Measurements from ENCODE around the gene AGBL4. TPM values are rescaled to one million over a fixed set of nuclear protein-coding genes. Genes with fewer than 3 reads are reported as not detected.

Gene AGBL4
- total RNA-seq, 2 experiments from 2014 or later, result not detected

DNA sequence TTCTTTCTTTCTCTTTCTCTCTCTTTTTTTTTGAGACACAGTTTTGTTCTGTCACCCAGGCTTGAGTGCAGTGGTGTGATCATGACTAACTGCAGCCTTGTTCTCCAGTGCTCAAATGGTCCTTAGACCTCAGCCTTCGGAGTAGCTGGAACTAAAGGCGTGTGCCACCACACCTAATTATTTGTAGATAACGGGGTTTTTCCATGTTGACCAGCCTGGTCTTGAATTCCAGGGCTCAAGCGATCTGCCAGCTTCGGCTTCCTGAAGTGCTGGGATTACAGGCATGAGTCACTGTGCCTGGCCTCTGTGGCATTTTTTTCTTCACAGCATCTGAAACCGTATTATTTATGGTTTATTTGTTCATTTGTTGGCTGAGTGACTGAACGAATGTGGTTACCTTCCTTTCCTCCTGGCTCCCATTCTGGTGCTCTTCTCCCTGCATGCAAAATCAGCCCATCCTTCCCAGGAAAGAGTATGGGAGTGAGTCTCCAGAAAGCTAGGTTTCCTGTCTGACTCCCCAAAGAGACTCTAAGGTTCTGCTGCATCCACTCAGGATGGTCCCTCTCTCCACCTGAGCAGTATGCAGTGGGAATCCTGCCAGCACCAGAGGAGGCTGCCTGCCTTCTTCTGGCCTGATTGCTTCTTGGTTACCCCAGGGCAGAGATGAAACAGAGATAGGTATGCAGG, 1092.1 kb downstream of the AGBL4 start:
- no peak overlapping the region for H3K27ac Mint-ChIP-seq
- no peaks in the 10 kb centered on the region for H3K36me3 Mint-ChIP-seq (ENCODE audit: low read depth)
- intact Hi-C loops (cut with micrococcal nuclease), result no loop called here
- no peak overlapping the region for H3K4me3 Mint-ChIP-seq
- peaks cover 8% of the 10 kb centered on the region for H3K27me3 Mint-ChIP-seq (ENCODE audit: low read depth)
- CTCF ChIA-PET, result interaction anchor here (0.7 kb wide), 1 partner anchor 301 kb away, joined by 3 read pairs; no protein-coding TSS in a partner anchor
- peaks cover 6% of the 10 kb centered on the region for H3K9me3 Mint-ChIP-seq
- no peak for DNase-seq
- no peaks in the 10 kb centered on the region for H3K4me1 Mint-ChIP-seq (ENCODE audit: low read depth)

- Mint-ChIP-seq H3K9me3 (peaks cover 6% of the 10 kb centered on the region), H3K4me3 (no peak overlapping the region), H3K27ac (no peak overlapping the region), H3K27me3 (ENCODE audit: low read depth) (peaks cover 8% of the 10 kb centered on the region), H3K4me1 (ENCODE audit: low read depth) (no peaks in the 10 kb centered on the region), H3K36me3 (ENCODE audit: low read depth) (no peaks in the 10 kb centered on the region)
- CTCF ChIA-PET, result no interaction called here
- DNase-seq, result no peak
- intact Hi-C loops (cut with micrococcal nuclease), result no loop called here
Observed at GRCh38 chr1:48930011-48930410, 1093.7 kb downstream of the AGBL4 start.

- intact Hi-C loops (cut with micrococcal nuclease), result no loop called here
- CTCF ChIA-PET, result no interaction called here
- Mint-ChIP-seq H3K4me3 (no peak overlapping the region), H3K9me3 (peaks cover 6% of the 10 kb centered on the region), H3K4me1 (ENCODE audit: low read depth) (no peaks in the 10 kb centered on the region), H3K27me3 (ENCODE audit: low read depth) (peaks cover 4% of the 10 kb centered on the region), H3K36me3 (ENCODE audit: low read depth) (no peaks in the 10 kb centered on the region), H3K27ac (no peak overlapping the region)
- DNase-seq, result no peak
Observed at GRCh38 chr1:48924099-48924498, 1099.7 kb downstream of the AGBL4 start.

DNA sequence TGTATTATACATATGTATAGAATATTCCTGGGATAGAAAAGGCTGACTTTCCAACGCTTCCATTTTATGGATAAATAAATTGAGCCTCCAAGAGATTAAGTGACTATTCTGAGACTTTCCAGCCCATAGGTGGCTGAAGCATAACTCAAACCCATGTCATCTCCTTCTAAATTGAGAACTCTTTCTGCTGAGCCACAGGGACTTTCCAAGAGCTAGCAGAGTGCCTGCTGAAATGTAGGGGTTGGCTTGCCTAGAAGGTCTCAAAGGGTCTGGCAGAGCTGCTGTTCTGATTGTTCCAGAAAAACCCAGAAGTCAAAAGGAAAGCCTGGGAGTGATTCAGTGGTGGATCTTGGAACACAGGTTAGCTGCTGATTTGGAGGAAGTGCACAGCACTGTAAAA, 1100.6 kb downstream of the AGBL4 start:
- Mint-ChIP-seq H3K27me3 (ENCODE audit: low read depth) (peaks cover 4% of the 10 kb centered on the region), H3K4me3 (no peak overlapping the region), H3K9me3 (peaks cover 6% of the 10 kb centered on the region), H3K4me1 (ENCODE audit: low read depth) (no peaks in the 10 kb centered on the region), H3K27ac (no peak overlapping the region), H3K36me3 (ENCODE audit: low read depth) (no peaks in the 10 kb centered on the region)
- intact Hi-C loops (cut with micrococcal nuclease), result no loop called here
- no peak for DNase-seq
- CTCF ChIA-PET, result no interaction called here

GRCh38 chr1:48920851-48921250, 1102.9 kb downstream of the AGBL4 start:
- Mint-ChIP-seq H3K9me3 (no peaks in the 10 kb centered on the region), H3K4me1 (ENCODE audit: low read depth) (no peaks in the 10 kb centered on the region), H3K27ac (no peak overlapping the region), H3K4me3 (no peak overlapping the region), H3K27me3 (ENCODE audit: low read depth) (peaks cover 5% of the 10 kb centered on the region), H3K36me3 (ENCODE audit: low read depth) (no peaks in the 10 kb centered on the region)
- intact Hi-C loops (cut with micrococcal nuclease), result no loop called here
- DNase-seq, result no peak
- CTCF ChIA-PET, result no interaction called here

DNA sequence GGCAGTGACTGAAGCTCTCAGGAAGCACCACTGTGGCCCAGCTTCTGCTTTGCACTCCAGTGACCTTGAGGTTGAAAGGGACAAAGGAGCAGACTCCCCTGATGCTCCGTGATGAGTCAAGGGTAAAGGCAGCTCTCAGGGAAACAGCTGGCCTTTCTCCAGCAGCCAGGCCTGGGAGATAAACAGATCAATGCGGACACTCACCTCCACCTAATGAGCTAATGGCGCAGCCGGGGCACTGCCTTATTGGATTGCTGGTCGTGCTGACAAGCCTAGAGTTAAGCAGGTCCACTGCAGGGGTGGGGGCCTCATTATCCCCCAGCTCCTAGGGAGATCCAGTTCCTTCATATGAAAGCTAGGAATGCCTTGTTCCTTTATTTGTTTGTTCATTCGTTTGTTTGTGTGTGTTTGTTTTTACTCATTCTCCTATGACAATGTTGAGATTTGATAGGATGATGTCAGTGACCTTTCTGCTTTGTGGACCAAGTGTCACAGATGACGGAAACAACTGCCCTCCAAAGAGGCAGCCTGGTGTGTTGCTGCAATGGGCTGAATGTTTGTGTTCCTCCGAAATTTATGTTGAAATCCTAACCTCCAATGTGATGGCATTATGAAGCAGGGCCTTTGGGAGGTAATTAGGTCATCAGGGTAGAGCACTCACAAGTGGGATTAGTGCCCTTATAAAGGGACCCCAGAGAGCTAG, 1105.7 kb downstream of the AGBL4 start:
- H3K9me3 Mint-ChIP-seq, result no peaks in the 10 kb centered on the region
- no peaks in the 10 kb centered on the region for H3K36me3 Mint-ChIP-seq (ENCODE audit: low read depth)
- no peak for DNase-seq
- H3K27ac Mint-ChIP-seq, result no peak overlapping the region
- H3K27me3 Mint-ChIP-seq (ENCODE audit: low read depth), result peaks cover 5% of the 10 kb centered on the region
- CTCF ChIA-PET, result interaction anchor here (1.1 kb wide), 1 partner anchor 47 kb away, joined by 5 read pairs; no protein-coding TSS in a partner anchor
- intact Hi-C loops (cut with micrococcal nuclease), result loop anchor here (2.0 kb wide), 1 partner anchor 1415 kb away; no protein-coding TSS in a partner anchor
- H3K4me3 Mint-ChIP-seq, result no peak overlapping the region
- no peaks in the 10 kb centered on the region for H3K4me1 Mint-ChIP-seq (ENCODE audit: low read depth)

DNA sequence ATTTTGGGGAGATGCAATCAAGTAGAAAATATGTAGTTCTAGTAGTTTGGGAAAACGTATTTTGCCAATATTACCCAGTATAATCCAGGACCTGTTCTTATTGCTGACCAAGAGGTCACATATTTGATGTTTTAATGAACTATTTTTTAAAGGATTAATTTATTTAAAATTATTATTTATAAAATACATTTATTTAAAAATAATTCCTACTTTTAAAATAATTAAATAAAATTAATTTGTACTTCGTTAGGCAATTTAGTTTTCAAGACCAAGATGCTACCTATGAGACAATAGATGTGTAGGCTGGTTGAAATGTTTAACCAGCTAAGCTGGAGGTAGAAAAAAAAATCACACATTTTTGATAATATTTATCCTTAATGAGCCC, 1106.7 kb downstream of the AGBL4 start:
- Mint-ChIP-seq H3K4me1 (ENCODE audit: low read depth) (no peaks in the 10 kb centered on the region), H3K27me3 (ENCODE audit: low read depth) (peaks cover 5% of the 10 kb centered on the region), H3K36me3 (ENCODE audit: low read depth) (no peaks in the 10 kb centered on the region), H3K9me3 (no peaks in the 10 kb centered on the region), H3K4me3 (no peak overlapping the region), H3K27ac (no peak overlapping the region)
- CTCF ChIA-PET, result no interaction called here
- intact Hi-C loops (cut with micrococcal nuclease), result loop anchor here (2.0 kb wide), 1 partner anchor 1416 kb away; no protein-coding TSS in a partner anchor
- DNase-seq, result no peak

DNA sequence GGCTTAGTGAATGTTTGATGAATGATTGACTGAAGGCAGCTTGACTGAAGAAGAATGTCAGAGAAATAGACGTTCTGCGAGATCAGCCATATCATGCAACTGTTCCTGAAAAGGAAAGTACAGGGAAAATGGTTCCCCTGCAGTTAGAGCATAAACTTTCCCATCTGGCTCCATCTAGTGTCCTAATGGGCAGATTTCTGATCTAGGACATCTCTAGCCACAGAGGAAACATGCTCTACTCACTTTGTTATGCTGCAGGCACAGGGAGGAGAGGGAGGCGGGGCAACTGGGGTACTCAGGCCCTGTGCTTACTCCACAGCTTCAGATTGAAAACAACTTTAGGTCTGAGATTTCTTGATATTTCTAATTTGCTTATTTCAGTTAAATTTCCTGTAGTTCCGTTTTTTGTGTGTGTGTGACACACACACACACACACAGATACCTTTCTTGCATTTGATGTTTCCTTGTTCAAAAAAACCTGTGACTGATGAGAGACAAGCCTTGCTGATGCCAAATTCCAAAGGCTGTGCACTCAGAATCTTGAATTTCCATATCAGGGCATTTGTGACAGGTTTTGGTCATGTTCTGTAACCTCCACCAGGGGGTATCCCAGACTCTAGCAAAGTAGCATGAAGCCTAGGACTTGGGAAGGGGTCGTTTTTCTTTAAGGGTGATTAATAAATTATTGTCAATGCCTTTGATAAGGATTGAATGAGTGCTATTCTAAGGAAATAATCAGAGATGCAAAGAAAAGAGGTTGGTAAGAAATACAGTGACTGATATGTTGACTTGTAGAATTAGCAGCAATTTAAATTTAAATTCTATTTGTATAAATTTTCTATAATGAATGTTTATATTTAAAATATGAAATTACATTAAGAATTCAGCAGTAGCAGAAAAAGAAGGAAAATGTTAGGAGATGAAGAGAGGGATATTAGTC, 1107.4 kb downstream of the AGBL4 start:
- DNase-seq, result no peak

GRCh38 chr1:48908606-48909005, 1115.1 kb downstream of the AGBL4 start:
- no peak overlapping the region for H3K4me3 Mint-ChIP-seq
- no peaks in the 10 kb centered on the region for H3K9me3 Mint-ChIP-seq
- no peaks in the 10 kb centered on the region for H3K4me1 Mint-ChIP-seq (ENCODE audit: low read depth)
- H3K27ac Mint-ChIP-seq, result no peak overlapping the region
- DNase-seq, result no peak
- intact Hi-C loops (cut with micrococcal nuclease), result no loop called here
- peaks cover 15% of the 10 kb centered on the region for H3K27me3 Mint-ChIP-seq (ENCODE audit: low read depth)
- CTCF ChIA-PET, result no interaction called here
- H3K36me3 Mint-ChIP-seq (ENCODE audit: low read depth), result no peaks in the 10 kb centered on the region

More for the DNA sequence above, 1107.4 kb downstream of the AGBL4 start:
- Mint-ChIP-seq H3K9me3 (no peaks in the 10 kb centered on the region), H3K27me3 (ENCODE audit: low read depth) (peaks cover 5% of the 10 kb centered on the region), H3K4me3 (no peak overlapping the region), H3K4me1 (ENCODE audit: low read depth) (no peaks in the 10 kb centered on the region), H3K27ac (no peak overlapping the region), H3K36me3 (ENCODE audit: low read depth) (no peaks in the 10 kb centered on the region)
- CTCF ChIA-PET, result no interaction called here
- intact Hi-C loops (cut with micrococcal nuclease), result loop anchor here (2.0 kb wide), 1 partner anchor 1416 kb away; no protein-coding TSS in a partner anchor

DNA sequence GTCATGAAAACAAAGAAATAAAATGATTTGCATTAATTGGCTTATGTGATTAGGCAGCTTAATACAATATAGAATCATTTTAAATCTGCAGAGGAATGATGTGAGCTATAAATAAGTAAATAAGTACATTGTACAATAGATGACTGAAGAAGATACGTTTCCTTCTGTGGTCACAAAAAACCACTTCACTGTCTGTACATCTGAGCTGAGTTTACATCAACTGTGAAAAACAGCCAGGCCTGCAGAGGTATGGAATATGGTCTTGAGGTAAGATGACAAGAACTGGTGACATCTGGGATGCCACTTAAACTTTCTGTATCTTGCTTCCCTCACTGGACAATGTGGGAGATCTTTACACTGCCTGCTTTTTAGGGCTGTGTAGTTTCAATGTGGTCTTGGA, 1117.0 kb downstream of the AGBL4 start:
- Mint-ChIP-seq H3K4me3 (no peak overlapping the region), H3K9me3 (no peaks in the 10 kb centered on the region), H3K27me3 (ENCODE audit: low read depth) (peaks cover 27% of the 10 kb centered on the region), H3K27ac (no peak overlapping the region), H3K4me1 (ENCODE audit: low read depth) (no peaks in the 10 kb centered on the region), H3K36me3 (ENCODE audit: low read depth) (no peaks in the 10 kb centered on the region)
- no peak for DNase-seq
- intact Hi-C loops (cut with micrococcal nuclease), result no loop called here
- CTCF ChIA-PET, result no interaction called here

DNA sequence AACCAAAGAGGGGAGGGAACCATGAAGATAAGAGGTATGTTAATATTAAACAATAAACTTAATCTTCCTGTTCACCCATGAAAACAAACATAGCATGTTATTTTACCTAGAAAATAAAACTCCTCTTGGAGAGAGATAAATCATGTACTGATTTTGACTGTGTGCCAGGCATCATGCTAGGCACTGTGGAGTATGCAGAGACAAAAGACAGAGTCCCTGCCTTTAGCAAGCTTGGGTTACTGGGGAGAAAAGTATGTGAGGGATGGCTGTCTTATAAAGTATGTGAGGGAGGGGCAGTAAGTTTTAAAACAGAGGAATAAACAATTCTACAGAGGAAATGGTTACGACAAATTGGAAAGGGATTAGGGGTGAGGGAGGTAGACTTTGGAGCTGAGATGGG, 1117.6 kb downstream of the AGBL4 start:
- CTCF ChIA-PET, result no interaction called here
- intact Hi-C loops (cut with micrococcal nuclease), result no loop called here
- Mint-ChIP-seq H3K9me3 (no peaks in the 10 kb centered on the region), H3K4me1 (ENCODE audit: low read depth) (no peaks in the 10 kb centered on the region), H3K36me3 (ENCODE audit: low read depth) (no peaks in the 10 kb centered on the region), H3K27me3 (ENCODE audit: low read depth) (peaks cover 28% of the 10 kb centered on the region), H3K4me3 (no peak overlapping the region), H3K27ac (no peak overlapping the region)
- no peak for DNase-seq

DNA sequence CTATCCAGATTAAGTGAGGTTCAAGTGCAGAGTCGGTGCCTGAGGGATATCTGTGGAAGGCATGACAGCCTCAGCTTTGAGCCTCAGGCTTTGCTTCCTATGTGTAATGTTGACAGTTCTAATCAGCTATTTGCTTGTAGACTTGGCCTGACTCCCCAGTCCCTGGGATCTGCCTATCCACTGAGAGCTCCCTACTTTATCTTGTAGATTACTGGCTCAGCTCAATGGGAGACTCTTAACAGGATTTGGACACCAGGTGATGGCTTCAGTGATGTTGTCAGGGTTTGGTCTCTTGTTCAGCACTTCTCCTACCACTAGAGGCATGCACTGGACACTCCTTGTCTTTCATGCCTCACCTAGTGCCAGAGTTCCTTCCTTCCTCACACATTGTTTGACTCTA, 1120.5 kb downstream of the AGBL4 start:
- no peaks in the 10 kb centered on the region for H3K9me3 Mint-ChIP-seq
- CTCF ChIA-PET, result no interaction called here

More for the DNA sequence above, 1120.5 kb downstream of the AGBL4 start:
- Mint-ChIP-seq H3K27me3 (ENCODE audit: low read depth) (peaks cover 30% of the 10 kb centered on the region), H3K36me3 (ENCODE audit: low read depth) (no peaks in the 10 kb centered on the region), H3K4me3 (no peak overlapping the region), H3K27ac (no peak overlapping the region), H3K4me1 (ENCODE audit: low read depth) (no peaks in the 10 kb centered on the region)
- DNase-seq, result no peak
- intact Hi-C loops (cut with micrococcal nuclease), result no loop called here

All from activated naive CD4-positive, alpha-beta T cell treated with anti-CD3 and anti-CD28 coated beads for 36 hours (primary cell).